ENCODE results near the gene CASQ2.

The CASQ2 gene

DNA sequence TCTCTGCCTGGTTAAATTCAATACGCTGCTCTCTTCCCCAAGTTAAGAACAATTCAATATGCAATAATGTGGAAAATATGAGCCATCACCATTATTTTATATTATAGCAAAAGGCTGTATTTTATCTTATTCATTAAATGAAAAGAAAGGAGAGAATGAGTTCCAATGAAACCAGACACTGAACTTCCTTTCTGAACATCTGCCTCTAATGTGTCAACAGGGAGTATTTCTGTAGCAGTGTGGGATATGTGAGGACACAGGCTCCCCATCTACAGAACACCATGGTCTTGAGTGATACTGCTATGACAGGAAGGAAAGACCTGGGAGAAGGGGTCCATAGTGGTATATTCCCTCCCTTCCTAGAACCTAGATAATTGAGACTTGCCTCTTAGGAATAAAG is 46.3 kb downstream of the CASQ2 start:
- TF ChIP-seq, protein P1, sequence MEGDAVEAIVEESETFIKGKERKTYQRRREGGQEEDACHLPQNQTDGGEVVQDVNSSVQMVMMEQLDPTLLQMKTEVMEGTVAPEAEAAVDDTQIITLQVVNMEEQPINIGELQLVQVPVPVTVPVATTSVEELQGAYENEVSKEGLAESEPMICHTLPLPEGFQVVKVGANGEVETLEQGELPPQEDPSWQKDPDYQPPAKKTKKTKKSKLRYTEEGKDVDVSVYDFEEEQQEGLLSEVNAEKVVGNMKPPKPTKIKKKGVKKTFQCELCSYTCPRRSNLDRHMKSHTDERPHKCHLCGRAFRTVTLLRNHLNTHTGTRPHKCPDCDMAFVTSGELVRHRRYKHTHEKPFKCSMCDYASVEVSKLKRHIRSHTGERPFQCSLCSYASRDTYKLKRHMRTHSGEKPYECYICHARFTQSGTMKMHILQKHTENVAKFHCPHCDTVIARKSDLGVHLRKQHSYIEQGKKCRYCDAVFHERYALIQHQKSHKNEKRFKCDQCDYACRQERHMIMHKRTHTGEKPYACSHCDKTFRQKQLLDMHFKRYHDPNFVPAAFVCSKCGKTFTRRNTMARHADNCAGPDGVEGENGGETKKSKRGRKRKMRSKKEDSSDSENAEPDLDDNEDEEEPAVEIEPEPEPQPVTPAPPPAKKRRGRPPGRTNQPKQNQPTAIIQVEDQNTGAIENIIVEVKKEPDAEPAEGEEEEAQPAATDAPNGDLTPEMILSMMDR (IDR thresholded peaks at IDR 0.05; ENCODE audit: borderline replicate concordance, control extremely low read depth, extremely low read depth, insufficient read depth, missing control alignments): no peak
- in situ Hi-C loops (cut with MboI; ENCODE audit: low sequenced_read_pairs, unreplicated experiment): no loop called here
- DNase-seq (ENCODE audit: low spot score): no peak

DNA sequence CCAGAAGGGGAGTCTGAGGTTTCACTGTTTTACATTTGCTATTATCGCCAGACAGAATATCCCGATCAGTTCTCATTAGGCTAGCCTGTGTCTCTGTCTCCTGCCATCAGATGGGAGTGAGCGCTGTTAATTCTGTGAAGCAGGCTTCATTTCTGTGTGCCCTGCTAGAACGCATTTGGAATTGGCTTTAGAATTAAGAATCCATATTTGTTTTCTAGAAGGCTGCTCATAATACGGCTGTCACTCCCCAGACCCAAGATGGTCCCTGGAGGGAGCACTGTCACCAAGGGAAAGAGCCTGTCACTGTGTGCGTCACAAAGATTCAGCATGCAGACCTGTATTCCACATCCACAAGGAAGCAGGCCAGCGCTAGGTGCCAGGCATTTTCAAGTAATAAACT is 49.2 kb downstream of the CASQ2 start:
- TF ChIP-seq, protein P1 (IDR thresholded peaks at IDR 0.05; ENCODE audit: borderline replicate concordance, control extremely low read depth, extremely low read depth, insufficient read depth, missing control alignments): no peak
- DNase-seq (ENCODE audit: low spot score): no peak
- in situ Hi-C loops (cut with MboI; ENCODE audit: low sequenced_read_pairs, unreplicated experiment): loop anchor here (10.0 kb wide), 1 partner anchor 46 kb away; the partner anchor contains the start of gene CASQ2

DNA sequence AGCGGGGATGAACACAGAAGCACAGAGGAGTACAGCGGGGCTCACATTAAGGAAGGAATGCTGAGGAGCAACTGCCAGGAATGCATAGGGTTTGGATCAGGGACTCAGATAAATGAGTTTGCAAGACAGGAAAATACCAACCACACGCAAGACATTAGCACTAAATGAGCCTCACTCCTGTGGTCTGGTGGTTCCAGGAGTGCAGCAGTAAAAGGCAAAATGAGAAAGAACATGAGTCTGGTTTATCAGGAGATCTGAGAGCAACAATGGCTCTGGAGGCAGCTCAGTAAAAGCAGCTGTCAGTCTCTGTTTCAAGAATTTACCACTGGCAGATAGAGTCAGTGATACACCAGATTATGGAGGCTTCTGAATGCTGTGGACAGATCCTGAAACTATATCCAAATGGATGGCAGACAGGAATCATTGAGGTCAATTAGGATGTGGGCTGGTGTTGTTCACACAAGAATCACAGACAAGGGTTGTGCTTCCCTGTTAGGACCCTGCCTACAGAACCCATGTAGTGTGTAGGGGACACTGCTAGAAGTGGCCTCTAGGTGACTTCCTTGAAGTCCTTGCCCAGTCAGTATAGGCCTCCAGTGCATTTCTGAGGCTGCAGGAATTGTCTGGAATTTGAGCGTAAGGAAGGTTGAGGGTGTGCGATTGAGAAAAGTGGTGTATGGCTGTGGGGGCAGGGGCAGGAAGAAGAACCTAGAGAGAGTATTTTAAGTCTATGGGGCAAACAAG is 50.3 kb downstream of the CASQ2 start:
- no peak for DNase-seq (ENCODE audit: low spot score)
- in situ Hi-C loops (cut with MboI; ENCODE audit: low sequenced_read_pairs, unreplicated experiment): loop anchor here (10.0 kb wide), 1 partner anchor 47 kb away; the partner anchor contains the start of gene CASQ2
- TF ChIP-seq, protein P1 (IDR thresholded peaks at IDR 0.05; ENCODE audit: borderline replicate concordance, control extremely low read depth, extremely low read depth, insufficient read depth, missing control alignments): no peak

DNA sequence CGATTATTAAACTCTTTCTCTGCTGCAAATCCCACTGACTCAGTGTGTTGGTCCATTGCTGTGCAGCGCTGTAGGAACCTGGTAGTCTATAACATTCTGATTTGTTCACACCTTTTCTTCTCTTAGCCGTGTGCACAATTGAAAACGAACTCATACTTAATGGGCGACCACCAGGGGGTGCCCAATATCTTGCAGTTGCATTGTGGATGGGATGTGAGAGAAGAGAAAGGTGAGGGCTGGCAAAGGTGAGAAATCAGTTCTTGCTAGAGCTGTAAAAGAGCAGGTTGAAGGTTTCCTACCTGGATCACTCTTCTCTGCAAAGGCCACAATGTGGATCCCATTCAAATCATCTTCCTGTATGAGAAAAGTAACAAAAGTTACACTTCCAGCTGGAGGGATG is 51.0 kb downstream of the CASQ2 start:
- in situ Hi-C loops (cut with MboI; ENCODE audit: low sequenced_read_pairs, unreplicated experiment): loop anchor here (10.0 kb wide), 1 partner anchor 47 kb away; the partner anchor contains the start of gene CASQ2
- DNase-seq (ENCODE audit: low spot score): peak; percentile 21

DNA sequence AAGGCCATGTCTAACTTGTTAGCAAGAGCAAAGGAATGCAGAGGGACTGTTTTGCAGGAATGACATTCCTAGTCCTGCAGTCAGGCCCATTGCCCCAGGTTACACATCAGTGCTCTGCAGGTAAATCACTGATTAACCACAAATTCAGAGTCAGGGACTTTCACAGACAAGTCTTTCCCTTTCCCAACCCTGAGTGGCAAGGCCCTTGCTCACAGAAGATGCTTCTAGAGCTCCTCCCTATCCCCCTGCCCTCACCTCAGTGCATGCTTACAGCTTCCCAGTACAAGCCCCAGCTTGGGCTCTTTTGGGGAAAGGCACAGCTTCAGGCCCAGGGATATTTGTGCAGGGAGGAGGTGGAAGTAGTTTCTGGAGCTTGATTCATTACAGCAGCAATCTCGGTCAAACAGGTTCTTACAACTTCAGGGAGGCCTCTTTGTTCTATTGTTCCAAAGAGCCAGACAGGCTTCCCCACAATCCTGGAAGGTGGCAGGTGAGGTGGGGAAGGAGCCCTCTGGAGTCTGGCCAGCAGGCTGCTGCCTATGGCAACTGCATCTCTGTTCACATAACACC is 53.9 kb downstream of the CASQ2 start:
- DNase-seq (ENCODE audit: low spot score): no peak
- in situ Hi-C loops (cut with MboI; ENCODE audit: low sequenced_read_pairs, unreplicated experiment): loop anchor here (10.0 kb wide), 1 partner anchor 50 kb away; the partner anchor contains the start of gene CASQ2
- TF ChIP-seq, protein P1 (IDR thresholded peaks at IDR 0.05; ENCODE audit: borderline replicate concordance, control extremely low read depth, extremely low read depth, insufficient read depth, missing control alignments): no peak

More for the DNA sequence above, 51.0 kb downstream of the CASQ2 start:
- TF ChIP-seq, protein P1 (IDR thresholded peaks at IDR 0.05; ENCODE audit: borderline replicate concordance, control extremely low read depth, extremely low read depth, insufficient read depth, missing control alignments): peak; percentile 15

DNA sequence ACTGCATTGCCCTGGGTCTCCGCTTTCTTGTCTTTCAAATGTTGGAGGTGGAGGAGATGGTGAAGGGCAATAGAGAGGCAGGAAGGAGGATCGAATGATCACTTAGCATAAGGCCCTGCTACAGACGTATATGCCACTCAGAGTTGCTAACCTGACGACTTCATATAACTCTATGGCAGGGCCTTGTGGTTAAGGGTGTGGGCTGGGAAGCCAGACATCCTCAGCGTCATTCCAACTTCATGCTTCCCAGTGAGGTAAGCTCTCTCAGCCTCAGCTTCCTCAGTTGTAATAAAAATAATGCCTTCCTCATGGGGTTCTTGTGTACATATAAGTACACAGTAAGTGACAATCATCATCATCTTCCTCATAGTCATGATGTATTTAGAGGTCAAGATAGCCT is 54.6 kb downstream of the CASQ2 start:
- TF ChIP-seq, protein P1 (IDR thresholded peaks at IDR 0.05; ENCODE audit: borderline replicate concordance, control extremely low read depth, extremely low read depth, insufficient read depth, missing control alignments): no peak
- in situ Hi-C loops (cut with MboI; ENCODE audit: low sequenced_read_pairs, unreplicated experiment): loop anchor here (10.0 kb wide), 1 partner anchor 51 kb away; the partner anchor contains the start of gene CASQ2
- DNase-seq (ENCODE audit: low spot score): no peak
